ENCODE measurements around the gene NQO2.

NQO2 gene

GRCh38 chr6:3036861-3037637 is 37.4 kb downstream of the NQO2 start:
- DNase-seq (ENCODE audit: low read depth): no peak

GRCh38 chr6:3037638-3038365 is 38.1 kb downstream of the NQO2 start:
- H3K4me3 ChIP-seq (ENCODE audit: low read length): no peak overlapping the region
- DNase-seq (ENCODE audit: low read depth): no peak

More at GRCh38 chr6:3036861-3037637, 37.4 kb downstream of the NQO2 start:
- no peak for TF ChIP-seq CTCF (conservative IDR thresholded peaks at IDR 0.05; ENCODE audit: low read length)
- no peak overlapping the region for H3K4me3 ChIP-seq (ENCODE audit: low read length)

GRCh38 chr6:3039384-3039783 is 39.7 kb downstream of the NQO2 start:
- DNase-seq (ENCODE audit: low read depth): no peak
- H3K4me3 ChIP-seq (ENCODE audit: low read length): no peak overlapping the region
- no peak for TF ChIP-seq CTCF (conservative IDR thresholded peaks at IDR 0.05; ENCODE audit: low read length)

More at GRCh38 chr6:3037638-3038365, 38.1 kb downstream of the NQO2 start:
- TF ChIP-seq CTCF (conservative IDR thresholded peaks at IDR 0.05; ENCODE audit: low read length): no peak

GRCh38 chr6:3041147-3041546 is 41.5 kb downstream of the NQO2 start:
- no peak for DNase-seq (ENCODE audit: low read depth)
- no peak for TF ChIP-seq CTCF (conservative IDR thresholded peaks at IDR 0.05; ENCODE audit: low read length)
- no peak overlapping the region for H3K4me3 ChIP-seq (ENCODE audit: low read length)

GRCh38 chr6:3041606-3042005 is 41.9 kb downstream of the NQO2 start:
- no peak for DNase-seq (ENCODE audit: low read depth)
- H3K4me3 ChIP-seq (ENCODE audit: low read length): no peak overlapping the region
- TF ChIP-seq CTCF (conservative IDR thresholded peaks at IDR 0.05; ENCODE audit: low read length): no peak

- no peak for TF ChIP-seq CTCF (conservative IDR thresholded peaks at IDR 0.05; ENCODE audit: low read length)
- DNase-seq (ENCODE audit: low read depth): no peak
- H3K4me3 ChIP-seq (ENCODE audit: low read length): no peak overlapping the region
Observed at GRCh38 chr6:3045369-3045768, 45.7 kb downstream of the NQO2 start.

GRCh38 chr6:3045777-3046176 is 46.1 kb downstream of the NQO2 start:
- H3K4me3 ChIP-seq (ENCODE audit: low read length): no peak overlapping the region
- no peak for TF ChIP-seq CTCF (conservative IDR thresholded peaks at IDR 0.05; ENCODE audit: low read length)
- no peak for DNase-seq (ENCODE audit: low read depth)

All from AG10803 (cell line).